ENCODE measurements around the gene TIMM29. TPM values are rescaled to one million over a fixed set of nuclear protein-coding genes. Genes with fewer than 3 reads are reported as not detected.

Gene TIMM29
- total RNA-seq, 1 donor: 31.8 TPM

DNA sequence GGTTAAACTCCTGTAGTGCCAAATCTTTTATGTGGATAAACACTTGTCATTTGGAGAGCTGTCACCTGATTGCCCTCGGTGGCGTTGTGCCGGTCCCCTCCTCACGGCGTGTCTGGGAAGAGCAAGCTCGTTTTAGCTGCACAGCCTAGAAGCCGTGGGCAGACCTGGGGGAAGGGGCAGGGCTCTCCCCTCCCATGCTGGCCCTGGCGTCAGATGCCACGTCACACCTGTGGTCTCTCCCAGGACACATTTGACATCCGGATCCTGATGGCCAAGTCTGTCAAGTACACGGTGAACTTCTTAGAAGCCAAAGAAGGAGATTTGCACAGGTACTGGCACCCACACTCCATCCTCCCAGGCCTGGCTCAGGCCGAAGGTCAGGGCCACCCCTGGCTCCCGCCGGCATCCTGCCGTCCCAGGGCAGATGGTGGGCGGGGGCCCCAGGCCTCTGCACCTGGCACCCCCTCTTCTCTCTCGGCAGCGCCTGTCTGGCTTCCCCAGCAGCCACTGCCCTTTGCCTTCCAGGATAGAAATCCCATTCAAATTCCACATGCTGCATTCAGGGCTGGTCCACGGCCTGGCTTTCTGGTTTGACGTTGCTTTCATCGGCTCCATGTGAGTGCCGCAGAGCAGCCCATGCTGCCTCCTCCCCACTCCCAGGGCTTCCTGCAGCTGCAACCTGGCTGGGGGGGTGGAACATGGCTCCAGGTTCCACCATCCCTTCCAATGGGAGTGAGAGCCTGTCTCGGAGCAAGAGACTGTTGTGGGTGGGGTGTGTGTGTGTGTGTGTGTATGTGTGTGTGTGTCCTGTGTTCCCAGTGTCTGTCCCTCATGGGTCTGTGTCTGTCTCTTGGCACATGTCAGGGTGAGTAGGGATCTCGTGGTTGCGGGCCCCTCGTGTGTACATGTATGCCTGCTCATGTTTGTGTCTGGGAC is 9.0 kb upstream of the TIMM29 start:
- Histone ChIP-seq H3K4me3 (ENCODE audit: insufficient read depth, low read length) (no peak overlapping the region), H3K4me2 (ENCODE audit: insufficient read depth, low read length) (no peak overlapping the region), H3K79me2 (ENCODE audit: insufficient read depth, low read length) (peaks cover 8% of the 10 kb centered on the region), H3K27me3 (ENCODE audit: insufficient read depth, low read length) (no peaks in the 10 kb centered on the region), H3K27ac (ENCODE audit: low read depth, low read length) (no peak overlapping the region), H4K20me1 (ENCODE audit: insufficient read depth, low read length) (peaks cover 16% of the 10 kb centered on the region), H3K36me3 (ENCODE audit: insufficient read depth, low read length) (peaks cover 57% of the 10 kb centered on the region), H3K9me3 (ENCODE audit: low read depth, low read length) (no peaks in the 10 kb centered on the region), H2AFZ (ENCODE audit: low read length) (no peak overlapping the region), H3K4me1 (ENCODE audit: insufficient read depth, low read length) (peaks cover 11% of the 10 kb centered on the region)
- TF ChIP-seq, protein P1, sequence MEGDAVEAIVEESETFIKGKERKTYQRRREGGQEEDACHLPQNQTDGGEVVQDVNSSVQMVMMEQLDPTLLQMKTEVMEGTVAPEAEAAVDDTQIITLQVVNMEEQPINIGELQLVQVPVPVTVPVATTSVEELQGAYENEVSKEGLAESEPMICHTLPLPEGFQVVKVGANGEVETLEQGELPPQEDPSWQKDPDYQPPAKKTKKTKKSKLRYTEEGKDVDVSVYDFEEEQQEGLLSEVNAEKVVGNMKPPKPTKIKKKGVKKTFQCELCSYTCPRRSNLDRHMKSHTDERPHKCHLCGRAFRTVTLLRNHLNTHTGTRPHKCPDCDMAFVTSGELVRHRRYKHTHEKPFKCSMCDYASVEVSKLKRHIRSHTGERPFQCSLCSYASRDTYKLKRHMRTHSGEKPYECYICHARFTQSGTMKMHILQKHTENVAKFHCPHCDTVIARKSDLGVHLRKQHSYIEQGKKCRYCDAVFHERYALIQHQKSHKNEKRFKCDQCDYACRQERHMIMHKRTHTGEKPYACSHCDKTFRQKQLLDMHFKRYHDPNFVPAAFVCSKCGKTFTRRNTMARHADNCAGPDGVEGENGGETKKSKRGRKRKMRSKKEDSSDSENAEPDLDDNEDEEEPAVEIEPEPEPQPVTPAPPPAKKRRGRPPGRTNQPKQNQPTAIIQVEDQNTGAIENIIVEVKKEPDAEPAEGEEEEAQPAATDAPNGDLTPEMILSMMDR (IDR thresholded peaks at IDR 0.05; ENCODE audit: extremely low read depth, low read depth, low read length): no peak
- DNase-seq (ENCODE audit: insufficient read length, low spot score, missing footprints): peak; percentile 61

DNA sequence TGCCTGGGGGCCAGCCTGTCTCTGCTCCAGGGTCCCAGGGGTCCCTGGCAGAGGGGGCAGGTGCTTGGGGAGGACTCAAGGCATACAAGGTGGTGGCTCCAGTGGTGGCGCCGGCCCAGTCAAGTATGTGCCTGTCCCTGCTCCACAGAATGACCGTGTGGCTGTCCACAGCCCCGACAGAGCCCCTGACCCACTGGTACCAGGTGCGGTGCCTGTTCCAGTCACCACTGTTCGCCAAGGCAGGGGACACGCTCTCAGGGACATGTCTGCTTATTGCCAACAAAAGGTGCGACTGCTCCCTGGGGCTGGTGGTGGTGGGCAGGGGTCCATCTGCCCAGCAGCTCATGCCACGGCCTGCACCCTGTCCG is 8.3 kb upstream of the TIMM29 start:
- H3K9me3 ChIP-seq (ENCODE audit: low read depth, low read length): no peaks in the 10 kb centered on the region

DNA sequence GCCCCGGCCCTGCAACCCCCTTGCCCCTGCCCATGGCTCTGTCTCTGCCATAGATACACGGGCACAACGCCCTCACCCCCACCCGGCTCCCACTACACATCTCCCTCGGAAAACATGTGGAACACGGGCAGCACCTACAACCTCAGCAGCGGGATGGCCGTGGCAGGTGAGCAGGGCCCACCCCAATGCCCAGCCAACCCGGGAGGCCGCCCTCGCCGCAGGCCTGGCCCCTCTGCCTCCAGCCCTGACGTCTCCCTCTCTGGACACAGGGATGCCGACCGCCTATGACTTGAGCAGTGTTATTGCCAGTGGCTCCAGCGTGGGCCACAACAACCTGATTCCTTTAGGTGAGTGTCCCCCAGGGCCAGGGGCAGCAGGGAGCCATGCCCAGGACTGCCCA is 7.8 kb upstream of the TIMM29 start:
- Histone ChIP-seq H2AFZ (ENCODE audit: low read length) (no peak overlapping the region), H3K36me3 (ENCODE audit: insufficient read depth, low read length) (peaks cover 68% of the 10 kb centered on the region), H3K4me2 (ENCODE audit: insufficient read depth, low read length) (no peak overlapping the region), H3K27ac (ENCODE audit: low read depth, low read length) (no peak overlapping the region), H3K79me2 (ENCODE audit: insufficient read depth, low read length) (peaks cover 11% of the 10 kb centered on the region), H3K4me3 (ENCODE audit: insufficient read depth, low read length) (no peak overlapping the region), H3K4me1 (ENCODE audit: insufficient read depth, low read length) (peaks cover 3% of the 10 kb centered on the region), H4K20me1 (ENCODE audit: insufficient read depth, low read length) (peaks cover 11% of the 10 kb centered on the region), H3K9me3 (ENCODE audit: low read depth, low read length) (no peaks in the 10 kb centered on the region), H3K27me3 (ENCODE audit: insufficient read depth, low read length) (no peaks in the 10 kb centered on the region)
- TF ChIP-seq, protein P1 (IDR thresholded peaks at IDR 0.05; ENCODE audit: extremely low read depth, low read depth, low read length): no peak
- peak; percentile 41 for DNase-seq (ENCODE audit: insufficient read length, low spot score, missing footprints)

More for the DNA sequence above, 8.3 kb upstream of the TIMM29 start:
- H4K20me1 ChIP-seq (ENCODE audit: insufficient read depth, low read length): peaks cover 12% of the 10 kb centered on the region
- peaks cover 63% of the 10 kb centered on the region for H3K36me3 ChIP-seq (ENCODE audit: insufficient read depth, low read length)
- H3K4me2 ChIP-seq (ENCODE audit: insufficient read depth, low read length): no peak overlapping the region
- TF ChIP-seq, protein P1 (IDR thresholded peaks at IDR 0.05; ENCODE audit: extremely low read depth, low read depth, low read length): no peak
- H3K4me1 ChIP-seq (ENCODE audit: insufficient read depth, low read length): peaks cover 9% of the 10 kb centered on the region
- H3K27me3 ChIP-seq (ENCODE audit: insufficient read depth, low read length): no peaks in the 10 kb centered on the region
- no peak overlapping the region for H2AFZ ChIP-seq (ENCODE audit: low read length)
- peaks cover 8% of the 10 kb centered on the region for H3K79me2 ChIP-seq (ENCODE audit: insufficient read depth, low read length)
- no peak overlapping the region for H3K4me3 ChIP-seq (ENCODE audit: insufficient read depth, low read length)
- peak; percentile 49 for DNase-seq (ENCODE audit: insufficient read length, low spot score, missing footprints)
- H3K27ac ChIP-seq (ENCODE audit: low read depth, low read length): no peak overlapping the region

DNA sequence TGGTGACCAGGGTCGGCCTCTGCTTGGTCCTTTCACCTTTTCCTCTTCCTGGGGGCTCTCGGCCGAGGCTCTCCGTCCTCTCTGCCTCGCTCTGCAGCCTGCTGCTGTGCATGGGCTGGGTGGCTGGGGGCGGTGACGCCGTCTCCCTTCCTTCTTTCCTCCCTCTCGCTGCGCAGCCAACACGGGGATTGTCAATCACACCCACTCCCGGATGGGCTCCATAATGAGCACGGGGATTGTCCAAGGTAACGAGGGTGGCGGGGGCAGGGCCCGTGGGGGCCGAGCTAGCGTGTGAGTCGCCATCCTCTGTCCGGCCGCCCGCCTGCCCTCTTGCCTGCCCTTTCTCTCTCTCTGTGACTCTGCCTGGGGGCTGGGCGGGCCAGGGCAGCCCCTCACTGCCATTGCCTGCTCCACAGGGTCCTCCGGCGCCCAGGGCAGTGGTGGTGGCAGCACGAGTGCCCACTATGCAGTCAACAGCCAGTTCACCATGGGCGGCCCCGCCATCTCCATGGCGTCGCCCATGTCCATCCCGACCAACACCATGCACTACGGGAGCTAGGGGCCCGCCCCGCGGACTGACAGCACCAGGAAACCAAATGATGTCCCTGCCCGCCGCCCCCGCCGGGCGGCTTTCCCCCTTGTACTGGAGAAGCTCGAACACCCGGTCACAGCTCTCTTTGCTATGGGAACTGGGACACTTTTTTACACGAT is 7.3 kb upstream of the TIMM29 start:
- H3K27ac ChIP-seq (ENCODE audit: low read depth, low read length): no peak overlapping the region
- peaks cover 62% of the 10 kb centered on the region for H3K36me3 ChIP-seq (ENCODE audit: insufficient read depth, low read length)
- peak; percentile 25 for DNase-seq (ENCODE audit: insufficient read length, low spot score, missing footprints)
- H2AFZ ChIP-seq (ENCODE audit: low read length): no peak overlapping the region
- TF ChIP-seq, protein P1 (IDR thresholded peaks at IDR 0.05; ENCODE audit: extremely low read depth, low read depth, low read length): no peak
- no peak overlapping the region for H3K4me3 ChIP-seq (ENCODE audit: insufficient read depth, low read length)
- H3K27me3 ChIP-seq (ENCODE audit: insufficient read depth, low read length): no peaks in the 10 kb centered on the region
- H3K79me2 ChIP-seq (ENCODE audit: insufficient read depth, low read length): peaks cover 11% of the 10 kb centered on the region
- no peak overlapping the region for H3K4me2 ChIP-seq (ENCODE audit: insufficient read depth, low read length)
- H3K4me1 ChIP-seq (ENCODE audit: insufficient read depth, low read length): no peaks in the 10 kb centered on the region
- peaks cover 8% of the 10 kb centered on the region for H4K20me1 ChIP-seq (ENCODE audit: insufficient read depth, low read length)
- H3K9me3 ChIP-seq (ENCODE audit: low read depth, low read length): no peaks in the 10 kb centered on the region
